ENCODE results near the gene OCRL. TPM values are rescaled to one million over a fixed set of nuclear protein-coding genes. Genes with fewer than 3 reads are reported as not detected.

Gene OCRL
- total RNA-seq, 1 donor from 2014 or later: 7.5 TPM

DNA sequence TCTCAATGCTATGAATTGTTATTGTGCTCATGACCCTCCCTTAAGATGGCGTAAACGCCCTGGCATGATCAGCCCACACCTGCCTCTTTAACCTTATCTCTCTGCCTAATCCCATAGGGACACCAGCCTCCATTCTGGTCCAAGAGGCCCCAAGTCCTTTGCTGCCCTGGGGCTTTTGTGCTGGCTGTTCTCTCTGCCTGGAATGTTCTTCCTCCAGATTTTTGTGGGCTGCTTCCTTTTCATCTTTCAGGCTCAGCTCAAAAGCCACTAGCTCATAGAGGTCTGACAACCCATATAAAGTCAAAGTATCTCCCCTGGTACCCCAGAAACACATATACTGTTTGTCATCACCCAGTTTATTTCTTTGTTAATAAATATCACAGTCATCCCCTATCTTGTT, 72.3 kb downstream of the OCRL start:
- no peaks in the 10 kb centered on the region for H3K4me1 Mint-ChIP-seq
- no peaks in the 10 kb centered on the region for H3K27me3 Mint-ChIP-seq
- intact Hi-C loops (cut with micrococcal nuclease): no loop called here
- no peak overlapping the region for H3K27ac Mint-ChIP-seq
- ATAC-seq (ENCODE audit: low read depth) (no peak), DNase-seq (no peak)
- no peaks in the 10 kb centered on the region for H3K9me3 Mint-ChIP-seq
- CTCF ChIA-PET: no interaction called here
- TF ChIP-seq CTCF (IDR thresholded peaks at IDR 0.05): no peak
- no peaks in the 10 kb centered on the region for H3K36me3 Mint-ChIP-seq (ENCODE audit: low read depth)
- POLR2A ChIA-PET: no interaction called here
- H3K4me3 Mint-ChIP-seq: no peak overlapping the region

DNA sequence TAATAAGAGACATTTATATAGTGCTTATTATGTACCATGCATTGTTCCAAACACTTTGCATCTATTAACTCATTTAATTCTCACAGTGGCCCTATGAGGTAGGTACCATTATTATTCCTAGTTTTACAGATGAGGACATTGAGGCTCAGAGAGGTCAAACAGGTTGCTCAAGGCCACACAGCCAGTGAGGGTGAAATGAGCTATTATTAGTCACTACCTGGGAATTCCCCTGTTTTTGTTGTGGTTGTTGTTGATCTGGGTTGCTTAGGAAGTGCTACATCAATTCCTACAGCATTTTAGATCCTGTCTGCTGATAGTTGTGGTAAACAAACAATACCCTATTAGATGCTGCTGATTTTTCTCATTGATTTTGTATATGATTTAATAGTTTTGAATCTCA, 73.5 kb downstream of the OCRL start:
- ATAC-seq (ENCODE audit: low read depth) (no peak), DNase-seq (no peak)
- TF ChIP-seq CTCF (IDR thresholded peaks at IDR 0.05): no peak
- ChIA-PET CTCF (no interaction called here), POLR2A (no interaction called here)
- H3K9me3 Mint-ChIP-seq: no peaks in the 10 kb centered on the region
- no peaks in the 10 kb centered on the region for H3K4me1 Mint-ChIP-seq
- H3K36me3 Mint-ChIP-seq (ENCODE audit: low read depth): no peaks in the 10 kb centered on the region
- H3K27me3 Mint-ChIP-seq: no peaks in the 10 kb centered on the region
- no peak overlapping the region for H3K27ac Mint-ChIP-seq
- intact Hi-C loops (cut with micrococcal nuclease): no loop called here
- H3K4me3 Mint-ChIP-seq: no peak overlapping the region

DNA sequence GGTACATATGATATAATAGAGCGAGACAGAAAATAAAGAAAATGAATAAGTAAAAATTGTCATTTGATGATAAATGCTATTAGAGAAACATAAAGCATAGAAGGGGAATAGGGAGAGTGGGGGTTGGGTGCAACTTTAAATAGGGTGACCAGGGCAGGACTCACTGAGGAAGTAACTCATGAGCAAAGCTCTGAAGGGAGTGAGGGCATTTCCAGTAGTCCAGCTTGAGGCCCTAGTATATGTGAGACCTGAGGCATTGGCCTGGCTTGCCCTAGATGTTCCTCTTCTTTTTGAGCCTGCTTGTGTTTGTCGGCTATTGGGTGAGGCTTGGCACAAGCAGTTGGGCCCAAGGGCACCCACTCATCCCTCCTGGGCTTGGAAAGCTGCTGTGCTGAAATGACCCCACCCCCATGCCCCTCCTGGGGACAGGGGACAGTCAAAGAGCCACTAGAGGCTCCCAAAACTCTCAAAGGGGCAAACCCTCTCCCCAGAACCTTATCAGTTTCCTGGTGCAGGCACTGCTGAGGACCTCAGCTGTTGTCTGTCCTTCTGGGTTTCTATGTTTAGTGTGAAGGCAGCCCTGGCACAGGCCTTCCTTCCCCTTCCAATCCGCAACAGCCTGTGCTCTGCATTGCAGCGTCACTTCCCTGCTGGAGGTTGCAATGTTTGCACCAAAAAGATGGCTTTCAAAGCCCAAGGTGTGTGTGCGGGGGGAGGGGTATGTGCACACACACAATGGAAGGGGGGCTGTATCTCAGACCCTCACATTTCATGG, 74.6 kb downstream of the OCRL start:
- ATAC-seq (ENCODE audit: low read depth) (no peak), DNase-seq (no peak)
- intact Hi-C loops (cut with micrococcal nuclease): no loop called here
- Mint-ChIP-seq H3K9me3 (no peaks in the 10 kb centered on the region), H3K27ac (no peak overlapping the region), H3K27me3 (no peaks in the 10 kb centered on the region), H3K4me3 (no peak overlapping the region), H3K36me3 (ENCODE audit: low read depth) (no peaks in the 10 kb centered on the region), H3K4me1 (no peaks in the 10 kb centered on the region)
- no peak for TF ChIP-seq CTCF (IDR thresholded peaks at IDR 0.05)
- POLR2A ChIA-PET: no interaction called here
- CTCF ChIA-PET: no interaction called here

GRCh38 chrX:129617420-129617819, 77.4 kb downstream of the OCRL start:
- ChIA-PET CTCF (no interaction called here), POLR2A (no interaction called here)
- H3K27ac Mint-ChIP-seq: no peak overlapping the region
- no peaks in the 10 kb centered on the region for H3K4me1 Mint-ChIP-seq
- TF ChIP-seq CTCF (IDR thresholded peaks at IDR 0.05): no peak
- no peaks in the 10 kb centered on the region for H3K27me3 Mint-ChIP-seq
- DNase-seq (no peak), ATAC-seq (ENCODE audit: low read depth) (no peak)
- no peaks in the 10 kb centered on the region for H3K9me3 Mint-ChIP-seq
- intact Hi-C loops (cut with micrococcal nuclease): no loop called here
- no peaks in the 10 kb centered on the region for H3K36me3 Mint-ChIP-seq (ENCODE audit: low read depth)
- H3K4me3 Mint-ChIP-seq: no peak overlapping the region

- no peak overlapping the region for H3K4me3 Mint-ChIP-seq
- ATAC-seq (ENCODE audit: low read depth) (no peak), DNase-seq (no peak)
- POLR2A ChIA-PET: no interaction called here
- no peaks in the 10 kb centered on the region for H3K9me3 Mint-ChIP-seq
- no peak overlapping the region for H3K27ac Mint-ChIP-seq
- intact Hi-C loops (cut with micrococcal nuclease): no loop called here
- no peaks in the 10 kb centered on the region for H3K27me3 Mint-ChIP-seq
- TF ChIP-seq CTCF (IDR thresholded peaks at IDR 0.05): no peak
- H3K4me1 Mint-ChIP-seq: no peaks in the 10 kb centered on the region
- CTCF ChIA-PET: no interaction called here
- no peaks in the 10 kb centered on the region for H3K36me3 Mint-ChIP-seq (ENCODE audit: low read depth)
Observed at GRCh38 chrX:129618997-129619396, 78.9 kb downstream of the OCRL start.

All from activated B cell treated with CpG ODN at 0.5 μM for 24 hours (primary cell).